HCT116 (cell line): ENCODE measurements around the gene CIITA.

Experiments
- CTCF ChIP-seq, 3 experiments: fragments of 200-600 bp in 1 of 3; sonication (generic) in 1 of 3; IDR thresholded peaks in 2 of 3; conservative IDR thresholded peaks in 1 of 3; 2 replicates each; pipeline ENCODE4 v1.5.1; 2012 to 2017; ENCODE audit warnings: low read depth in 2 of 3, low read length in 2 of 3, antibody characterized with exemption in 1 of 3, borderline replicate concordance in 1 of 3, control low read depth in 1 of 3, mild to moderate bottlenecking in 1 of 3, mixed read lengths in 1 of 3, mixed run types in 1 of 3, moderate library complexity in 1 of 3; ENCODE audit not compliant: insufficient read depth in 1 of 3
- SP1 ChIP-seq: IDR thresholded peaks from 2 replicates; pipeline ENCODE4 v1.6.1; 2012; ENCODE audit warnings: low read depth

GRCh38 chr16:10907757-10908045, 30.7 kb downstream of the CIITA start:
- no peak for TF ChIP-seq CTCF (IDR thresholded peaks at IDR 0.05 in 2 of 3, conservative IDR thresholded peaks at IDR 0.05 in 1 of 3; ENCODE audit: borderline replicate concordance in 1 of 3, insufficient read depth in 1 of 3, low read depth in 2 of 3, low read length in 2 of 3)
- no peak for TF ChIP-seq SP1
